Type B pancreatic cell (in vitro differentiated cells): ENCODE results near the gene GON7. TPM values are rescaled to one million over a fixed set of nuclear protein-coding genes. Genes with fewer than 3 reads are reported as not detected.

Experiments used
- DNase-seq: peaks from one replicate; pipeline ENCODE4 v3.0.0; 2021; ENCODE audit warnings: mixed read lengths; ENCODE audit not compliant: unreplicated experiment; ENCODE audit errors: extremely low spot score
- H3K27ac Mint-ChIP-seq: 2 replicates; pipeline ENCODE4 v1.8.0; 2021; ENCODE audit warnings: mild to moderate bottlenecking, mixed read lengths
- H3K27me3 Mint-ChIP-seq: 2 replicates; pipeline ENCODE4 v1.8.0; 2021; ENCODE audit warnings: mixed read lengths
- H3K36me3 Mint-ChIP-seq: 2 replicates; pipeline ENCODE4 v1.8.0; 2021; ENCODE audit warnings: mixed read lengths
- H3K4me1 Mint-ChIP-seq: one replicate; pipeline ENCODE4 v1.8.0; 2021; ENCODE audit warnings: mixed read lengths; ENCODE audit not compliant: unreplicated experiment
- H3K4me3 Mint-ChIP-seq: 2 replicates; pipeline ENCODE4 v1.8.0; 2021; ENCODE audit warnings: mild to moderate bottlenecking, mixed read lengths
- H3K9me3 Mint-ChIP-seq: 2 replicates; pipeline ENCODE4 v1.8.0; 2021; ENCODE audit warnings: mixed read lengths
- total RNA-seq: library from RNA; stranded (reverse); gene quantifications from 2 replicates; pipeline ENCODE4 v1.2.1, GENCODE V29; 2021; ENCODE audit warnings: low replicate concordance
- TF ChIP-seq, protein P1 (sequence below): fragments of 200-600 bp; sonication (generic); conservative IDR thresholded peaks from 2 replicates; pipeline ENCODE4 v1.5.0; 2021; ENCODE audit warnings: antibody characterized with exemption, mild to moderate bottlenecking

Gene GON7
- total RNA-seq, 1 donor from 2014 or later = 11.9 TPM

DNA sequence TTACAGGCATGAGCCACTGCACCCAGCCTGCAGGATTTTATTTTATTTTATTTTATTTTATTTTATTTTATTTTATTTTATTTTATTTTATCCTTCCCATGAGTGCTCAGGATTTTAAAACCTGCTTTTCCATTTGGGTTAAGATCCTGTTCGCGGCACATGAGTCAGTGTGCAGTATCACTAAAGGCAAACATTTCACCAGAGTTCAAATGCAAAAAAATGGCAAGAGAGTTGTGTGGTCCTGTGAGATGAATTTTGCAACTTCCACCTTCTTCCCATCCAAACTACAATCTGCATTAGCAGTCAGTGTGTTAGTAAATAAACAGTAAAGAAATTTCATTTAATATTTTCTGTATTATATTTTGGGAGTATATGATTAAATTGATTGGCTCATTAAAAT, 51.2 kb downstream of the GON7 start:
- Mint-ChIP-seq H3K4me3 (no peak overlapping the region), H3K36me3 (no peaks in the 10 kb centered on the region), H3K9me3 (no peaks in the 10 kb centered on the region), H3K27me3 (no peaks in the 10 kb centered on the region), H3K4me1 (peaks cover 6% of the 10 kb centered on the region), H3K27ac (no peak overlapping the region)
- TF ChIP-seq, protein P1, sequence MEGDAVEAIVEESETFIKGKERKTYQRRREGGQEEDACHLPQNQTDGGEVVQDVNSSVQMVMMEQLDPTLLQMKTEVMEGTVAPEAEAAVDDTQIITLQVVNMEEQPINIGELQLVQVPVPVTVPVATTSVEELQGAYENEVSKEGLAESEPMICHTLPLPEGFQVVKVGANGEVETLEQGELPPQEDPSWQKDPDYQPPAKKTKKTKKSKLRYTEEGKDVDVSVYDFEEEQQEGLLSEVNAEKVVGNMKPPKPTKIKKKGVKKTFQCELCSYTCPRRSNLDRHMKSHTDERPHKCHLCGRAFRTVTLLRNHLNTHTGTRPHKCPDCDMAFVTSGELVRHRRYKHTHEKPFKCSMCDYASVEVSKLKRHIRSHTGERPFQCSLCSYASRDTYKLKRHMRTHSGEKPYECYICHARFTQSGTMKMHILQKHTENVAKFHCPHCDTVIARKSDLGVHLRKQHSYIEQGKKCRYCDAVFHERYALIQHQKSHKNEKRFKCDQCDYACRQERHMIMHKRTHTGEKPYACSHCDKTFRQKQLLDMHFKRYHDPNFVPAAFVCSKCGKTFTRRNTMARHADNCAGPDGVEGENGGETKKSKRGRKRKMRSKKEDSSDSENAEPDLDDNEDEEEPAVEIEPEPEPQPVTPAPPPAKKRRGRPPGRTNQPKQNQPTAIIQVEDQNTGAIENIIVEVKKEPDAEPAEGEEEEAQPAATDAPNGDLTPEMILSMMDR = no peak
- no peak for DNase-seq

DNA sequence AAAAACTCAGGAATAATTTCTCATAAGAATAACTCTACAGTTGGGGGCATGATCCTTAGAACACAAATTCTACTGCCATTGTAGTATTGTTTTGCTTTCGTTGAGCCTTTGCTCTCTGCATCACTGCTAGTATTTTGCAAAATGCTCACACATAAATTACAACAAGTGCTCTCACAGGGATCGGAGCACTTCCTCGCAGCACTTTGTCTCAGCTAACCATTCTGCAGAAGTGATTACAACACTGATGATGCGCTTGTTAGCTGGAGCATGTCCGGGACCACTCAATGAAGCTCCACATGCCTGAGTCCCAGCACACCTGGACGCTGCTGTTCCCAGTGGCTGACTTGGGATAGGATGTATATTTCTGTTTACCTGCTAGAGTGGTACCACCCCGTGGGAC, 53.7 kb downstream of the GON7 start:
- Mint-ChIP-seq H3K4me1 (peaks cover 14% of the 10 kb centered on the region), H3K9me3 (no peaks in the 10 kb centered on the region), H3K27me3 (no peaks in the 10 kb centered on the region), H3K4me3 (no peak overlapping the region), H3K36me3 (no peaks in the 10 kb centered on the region), H3K27ac (no peak overlapping the region)
- TF ChIP-seq, protein P1 = no peak
- no peak for DNase-seq

Other genes starting within 250 kb of the GON7 start
- 40.2 and 43.5 TPM in 2 replicates for gene ITPK1, start 91.1 kb downstream of the GON7 start, total RNA-seq
- gene MOAP1, start 22.2 kb downstream of the GON7 start, total RNA-seq = 19.3 and 20.5 TPM in 2 replicates
- 21.7 and 23.9 TPM in 2 replicates for gene LYSET, start 21.7 kb downstream of the GON7 start, total RNA-seq
- 16.1 and 21.7 TPM in 2 replicates for gene UBR7, start 191 bp upstream of the GON7 start, total RNA-seq
- 47.9 and 48.1 TPM in 2 replicates for gene BTBD7, start 126.0 kb upstream of the GON7 start, total RNA-seq
- gene COX8C, start 140.1 kb upstream of the GON7 start, total RNA-seq = not detected in 2 replicates
- gene UNC79, start 223.9 kb upstream of the GON7 start, total RNA-seq = 1.8 and 2.1 TPM in 2 replicates